Hepatocyte (in vitro differentiated cells): ENCODE data around the gene CAPN7.

Experiments used
- CTCF ChIP-seq: fragments of 200-600 bp; sonication (generic); IDR thresholded peaks from 2 replicates; pipeline ENCODE4 v1.5.1; 2016; ENCODE audit warnings: antibody characterized with exemption, mild to moderate bottlenecking; ENCODE audit not compliant: poor library complexity
- EZH2 ChIP-seq: fragments of 200-600 bp; sonication (generic); IDR thresholded peaks from 2 replicates; pipeline ENCODE4 v1.6.1; 2016; ENCODE audit warnings: antibody characterized with exemption, mild to moderate bottlenecking, borderline replicate concordance

GRCh38 chr3:15255215-15255614, 49.2 kb downstream of the CAPN7 start:
- no peak for TF ChIP-seq CTCF
- no peak for TF ChIP-seq EZH2
